Esophagus squamous epithelium (tissue), 4 donors: ENCODE results near the gene CCDC40.

Experiments used
- POLR2A ChIP-seq, 4 donors: fragments of 450-650 bp; IDR thresholded peaks; one replicate each; pipeline ENCODE4 v1.6.1; 2017; ENCODE audit warnings: antibody characterized with exemption in 4 of 4, mild to moderate bottlenecking in 4 of 4, moderate library complexity in 3 of 4
- TF ChIP-seq, protein P1 (sequence below), 6 experiments: fragments of 450-650 bp in 4 of 6; fragments of 200-600 bp in 2 of 6; sonication (generic) in 2 of 6; IDR thresholded peaks; one replicate each; pipeline ENCODE4 v1.5.1; 2016 to 2019; ENCODE audit warnings: antibody characterized with exemption in 6 of 6, mild to moderate bottlenecking in 4 of 6, moderate library complexity in 4 of 6

DNA sequence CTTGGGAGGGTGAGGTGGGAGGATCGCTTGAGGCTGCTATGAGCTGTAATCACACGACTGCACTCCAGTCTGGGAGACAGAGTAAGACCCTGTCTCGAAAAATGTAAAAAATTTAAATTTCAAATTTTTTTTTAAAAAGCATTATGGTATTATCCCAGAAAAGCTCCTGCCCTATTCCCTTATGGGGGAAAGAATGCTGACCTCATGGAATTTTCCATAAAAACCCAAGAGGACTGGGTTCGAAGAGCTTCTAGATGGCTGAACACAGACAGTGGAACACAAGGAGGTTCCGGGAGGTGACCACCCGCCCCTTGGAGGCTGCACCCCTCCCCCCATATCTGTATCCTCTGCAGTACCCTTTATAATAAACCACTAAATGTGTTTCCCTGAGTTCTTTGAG is 106.5 kb downstream of the CCDC40 start:
- TF ChIP-seq, protein P1, sequence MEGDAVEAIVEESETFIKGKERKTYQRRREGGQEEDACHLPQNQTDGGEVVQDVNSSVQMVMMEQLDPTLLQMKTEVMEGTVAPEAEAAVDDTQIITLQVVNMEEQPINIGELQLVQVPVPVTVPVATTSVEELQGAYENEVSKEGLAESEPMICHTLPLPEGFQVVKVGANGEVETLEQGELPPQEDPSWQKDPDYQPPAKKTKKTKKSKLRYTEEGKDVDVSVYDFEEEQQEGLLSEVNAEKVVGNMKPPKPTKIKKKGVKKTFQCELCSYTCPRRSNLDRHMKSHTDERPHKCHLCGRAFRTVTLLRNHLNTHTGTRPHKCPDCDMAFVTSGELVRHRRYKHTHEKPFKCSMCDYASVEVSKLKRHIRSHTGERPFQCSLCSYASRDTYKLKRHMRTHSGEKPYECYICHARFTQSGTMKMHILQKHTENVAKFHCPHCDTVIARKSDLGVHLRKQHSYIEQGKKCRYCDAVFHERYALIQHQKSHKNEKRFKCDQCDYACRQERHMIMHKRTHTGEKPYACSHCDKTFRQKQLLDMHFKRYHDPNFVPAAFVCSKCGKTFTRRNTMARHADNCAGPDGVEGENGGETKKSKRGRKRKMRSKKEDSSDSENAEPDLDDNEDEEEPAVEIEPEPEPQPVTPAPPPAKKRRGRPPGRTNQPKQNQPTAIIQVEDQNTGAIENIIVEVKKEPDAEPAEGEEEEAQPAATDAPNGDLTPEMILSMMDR (IDR thresholded peaks at IDR 0.05): no peak
- TF ChIP-seq POLR2A (IDR thresholded peaks at IDR 0.05): no peak
